HFFc6 (cell line): ENCODE results near the gene NDUFS2. TPM values are rescaled to one million over a fixed set of nuclear protein-coding genes. Genes with fewer than 3 reads are reported as not detected.
A peak's percentile ranks its signal among the peaks of the same experiment; 100 is the strongest.

Experiments
- DNase-seq: peaks from one replicate; pipeline ENCODE4 v3.0.0-alpha.2; 2018
- H3K27ac Mint-ChIP-seq: 2 replicates; pipeline ENCODE4 v1.8.0; 2020; ENCODE audit warnings: mild to moderate bottlenecking, mixed read lengths
- H3K27me3 Mint-ChIP-seq: 2 replicates; pipeline ENCODE4 v1.8.0; 2021; ENCODE audit warnings: mild to moderate bottlenecking, moderate library complexity, mixed read lengths; ENCODE audit not compliant: insufficient read depth
- H3K36me3 Mint-ChIP-seq: 2 replicates; pipeline ENCODE4 v1.8.0; 2021; ENCODE audit warnings: low read depth, mixed read lengths
- H3K4me1 Mint-ChIP-seq: 2 replicates; pipeline ENCODE4 v1.8.0; 2020; ENCODE audit warnings: low read depth, mixed read lengths
- H3K4me3 Mint-ChIP-seq: 2 replicates; pipeline ENCODE4 v1.8.0; 2020; ENCODE audit warnings: mild to moderate bottlenecking, moderate library complexity, mixed read lengths
- H3K9me3 Mint-ChIP-seq: 2 replicates; pipeline ENCODE4 v1.8.0; 2020; ENCODE audit warnings: mild to moderate bottlenecking, mixed read lengths
- CTCF ChIP-seq: fragments of 200-600 bp; sonication (generic); IDR thresholded peaks from 2 replicates; pipeline ENCODE4 v1.5.0; 2021; ENCODE audit warnings: antibody characterized with exemption, mild to moderate bottlenecking
- total RNA-seq, 6 experiments: library from RNA; stranded (reverse); fragmentation: NEBNext Ultra II Directional; extraction: Animal tissue kit (Norgen Biotek cat#: 25700); gene quantifications; 2 replicates in 1 of 6; 3 replicates in 5 of 6; pipeline ENCODE4 v1.2.3, GENCODE V29; 2021

Gene NDUFS2
- total RNA-seq, 6 experiments from 2014 or later = 81.5 to 90.8 (median 85.8) TPM

- Mint-ChIP-seq H3K27ac (peak overlapping the region; percentile 74), H3K27me3 (peaks cover 3% of the 10 kb centered on the region), H3K9me3 (no peaks in the 10 kb centered on the region; the same call in 1 of the 2 replicates), H3K4me1 (peaks cover 48% of the 10 kb centered on the region), H3K36me3 (peaks cover 30% of the 10 kb centered on the region), H3K4me3 (peak overlapping the region; percentile 29; the same call in 1 of the 2 replicates)
- peak; percentile 88 for DNase-seq
- no peak for TF ChIP-seq CTCF
These were observed 29.3 kb upstream of the NDUFS2 start for GRCh38 chr1:161172776-161173376.

GRCh38 chr1:161173711-161174110 lies 28.5 kb upstream of the NDUFS2 start:
- H3K4me3 Mint-ChIP-seq = no peak overlapping the region
- H3K27ac Mint-ChIP-seq = peak overlapping the region; percentile 74
- no peak for DNase-seq
- H3K36me3 Mint-ChIP-seq = peaks cover 30% of the 10 kb centered on the region
- H3K4me1 Mint-ChIP-seq = peaks cover 47% of the 10 kb centered on the region
- H3K9me3 Mint-ChIP-seq = no peaks in the 10 kb centered on the region; the same call in 1 of the 2 replicates
- H3K27me3 Mint-ChIP-seq = peaks cover 3% of the 10 kb centered on the region
- TF ChIP-seq CTCF = no peak

GRCh38 chr1:161174911-161175310 lies 27.3 kb upstream of the NDUFS2 start:
- Mint-ChIP-seq H3K27ac (no peak overlapping the region), H3K9me3 (no peaks in the 10 kb centered on the region; the same call in 1 of the 2 replicates), H3K4me1 (peaks cover 47% of the 10 kb centered on the region), H3K36me3 (peaks cover 30% of the 10 kb centered on the region), H3K27me3 (peaks cover 3% of the 10 kb centered on the region), H3K4me3 (no peak overlapping the region)
- DNase-seq = no peak
- TF ChIP-seq CTCF = no peak

- no peaks in the 10 kb centered on the region; the same call in 1 of the 2 replicates for H3K9me3 Mint-ChIP-seq
- H3K4me1 Mint-ChIP-seq = peaks cover 47% of the 10 kb centered on the region
- H3K27ac Mint-ChIP-seq = no peak overlapping the region
- TF ChIP-seq CTCF = no peak
- H3K27me3 Mint-ChIP-seq = peaks cover 3% of the 10 kb centered on the region
- H3K36me3 Mint-ChIP-seq = peaks cover 29% of the 10 kb centered on the region
- H3K4me3 Mint-ChIP-seq = peak overlapping the region; percentile 99
- DNase-seq = no peak
These were observed 26.3 kb upstream of the NDUFS2 start for GRCh38 chr1:161175771-161176453.

- Mint-ChIP-seq H3K36me3 (peaks cover 26% of the 10 kb centered on the region), H3K4me3 (peak overlapping the region; percentile 99), H3K9me3 (no peaks in the 10 kb centered on the region; the same call in 1 of the 2 replicates), H3K27me3 (peaks cover 3% of the 10 kb centered on the region), H3K27ac (peak overlapping the region; percentile 98), H3K4me1 (peaks cover 47% of the 10 kb centered on the region)
- DNase-seq = no peak
- no peak for TF ChIP-seq CTCF
These were observed 25.6 kb upstream of the NDUFS2 start for GRCh38 chr1:161176468-161177111.
